Subcutaneous adipose tissue (tissue), 4 donors: ENCODE measurements around the gene MTFR1L. TPM values are rescaled to one million over a fixed set of nuclear protein-coding genes. Genes with fewer than 3 reads are reported as not detected.

Source experiments
- small RNA-seq: library from RNA; depleted of rRNA; stranded (forward); fragments of <200 nt; gene quantifications from one replicate; pipeline ENCODE3, GENCODE V24; 2016
- total RNA-seq, 4 donors: library from RNA; depleted of rRNA; stranded (reverse); fragments of >200 nt; gene quantifications; one replicate each; pipeline ENCODE4 v1.1.0, GENCODE V29; 2016
- TF ChIP-seq, protein P1 (sequence below): fragments of 450-650 bp; IDR thresholded peaks from one replicate; pipeline ENCODE4 v1.5.1; 2016; ENCODE audit warnings: low read depth, mild to moderate bottlenecking, control low read depth, antibody characterized with exemption, moderate library complexity

Gene MTFR1L
- total RNA-seq, 4 donors from 2014 or later: 53.6 to 89.5 (median 60.4) TPM

DNA sequence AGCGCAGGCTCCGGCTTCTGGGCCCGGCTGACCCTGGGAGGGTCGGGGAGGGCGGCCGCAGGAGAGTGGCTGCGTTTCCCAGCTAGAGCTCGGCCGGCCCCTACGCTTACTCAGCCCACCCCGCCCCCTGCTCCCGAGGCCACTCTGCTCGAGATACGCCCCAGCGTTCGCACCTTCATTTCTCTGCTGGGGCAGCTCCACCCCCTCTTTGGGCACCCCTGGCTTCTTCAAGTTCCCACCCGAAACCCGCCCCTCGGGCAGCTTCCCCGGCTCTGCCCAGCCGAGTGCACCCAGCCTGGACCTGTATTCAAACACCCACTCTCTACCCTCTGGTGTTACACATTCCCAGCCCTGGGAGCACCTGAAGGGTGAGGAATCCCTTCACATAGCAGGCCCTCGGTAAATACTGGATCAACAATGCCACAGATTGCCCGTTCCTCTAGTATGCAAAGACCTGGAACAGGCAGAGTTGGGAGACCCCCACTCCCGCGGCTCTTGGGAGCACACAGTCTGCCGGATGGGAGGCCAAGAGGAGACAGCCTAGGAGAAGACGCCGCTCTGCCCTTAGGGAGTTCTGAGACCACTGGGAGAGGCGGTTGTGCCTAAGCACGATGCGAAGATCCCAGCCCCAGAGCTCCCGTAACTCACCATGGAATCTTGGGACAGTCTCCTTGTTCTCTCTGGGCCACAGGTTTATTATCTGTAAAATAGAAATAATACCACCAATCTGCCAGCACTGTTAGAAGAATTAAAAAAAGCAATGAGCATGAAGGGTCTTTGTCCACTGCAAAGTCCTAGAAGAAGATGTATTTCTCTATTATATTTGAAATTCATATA, 56.3 kb downstream of the MTFR1L start:
- TF ChIP-seq, protein P1, sequence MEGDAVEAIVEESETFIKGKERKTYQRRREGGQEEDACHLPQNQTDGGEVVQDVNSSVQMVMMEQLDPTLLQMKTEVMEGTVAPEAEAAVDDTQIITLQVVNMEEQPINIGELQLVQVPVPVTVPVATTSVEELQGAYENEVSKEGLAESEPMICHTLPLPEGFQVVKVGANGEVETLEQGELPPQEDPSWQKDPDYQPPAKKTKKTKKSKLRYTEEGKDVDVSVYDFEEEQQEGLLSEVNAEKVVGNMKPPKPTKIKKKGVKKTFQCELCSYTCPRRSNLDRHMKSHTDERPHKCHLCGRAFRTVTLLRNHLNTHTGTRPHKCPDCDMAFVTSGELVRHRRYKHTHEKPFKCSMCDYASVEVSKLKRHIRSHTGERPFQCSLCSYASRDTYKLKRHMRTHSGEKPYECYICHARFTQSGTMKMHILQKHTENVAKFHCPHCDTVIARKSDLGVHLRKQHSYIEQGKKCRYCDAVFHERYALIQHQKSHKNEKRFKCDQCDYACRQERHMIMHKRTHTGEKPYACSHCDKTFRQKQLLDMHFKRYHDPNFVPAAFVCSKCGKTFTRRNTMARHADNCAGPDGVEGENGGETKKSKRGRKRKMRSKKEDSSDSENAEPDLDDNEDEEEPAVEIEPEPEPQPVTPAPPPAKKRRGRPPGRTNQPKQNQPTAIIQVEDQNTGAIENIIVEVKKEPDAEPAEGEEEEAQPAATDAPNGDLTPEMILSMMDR: no peak

DNA sequence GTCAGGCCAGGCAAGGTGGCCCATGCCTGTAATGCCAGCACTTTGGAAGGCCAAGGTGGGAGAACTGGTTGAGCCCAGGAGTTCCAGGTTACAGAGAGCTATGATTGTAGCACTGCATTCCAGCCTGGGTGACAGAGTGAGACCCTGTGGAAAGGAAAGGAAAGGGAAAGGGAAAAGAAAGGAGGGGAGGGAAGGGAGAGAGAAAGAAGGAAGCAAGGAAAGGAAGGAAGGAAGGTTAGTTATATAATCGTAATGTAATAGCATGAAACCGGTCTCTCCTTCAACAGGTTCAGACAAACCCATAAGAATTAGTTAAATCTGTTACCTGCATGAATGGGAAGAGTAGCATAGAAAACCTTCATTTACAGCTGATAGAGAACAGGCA, 56.9 kb downstream of the MTFR1L start:
- TF ChIP-seq, protein P1: no peak

DNA sequence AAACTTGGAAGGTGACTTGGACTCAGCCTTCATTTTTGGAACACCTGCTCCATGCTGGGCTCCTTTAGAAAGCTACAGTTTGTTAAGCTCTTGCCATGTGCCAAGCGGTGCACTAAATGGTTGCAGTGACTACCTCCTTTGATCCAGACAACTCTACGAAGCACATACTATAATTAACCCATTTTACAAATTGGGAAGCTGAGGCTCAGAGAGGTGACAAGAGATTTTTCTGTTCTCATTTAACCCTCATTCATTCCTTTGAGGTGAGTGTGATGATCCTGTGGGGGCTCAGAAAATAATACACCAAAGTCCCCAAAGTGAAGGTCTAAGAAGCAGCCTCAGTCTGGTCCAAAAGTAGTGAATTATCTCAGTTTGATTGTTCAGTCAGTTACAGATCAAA, 57.4 kb downstream of the MTFR1L start:
- TF ChIP-seq, protein P1: no peak

DNA sequence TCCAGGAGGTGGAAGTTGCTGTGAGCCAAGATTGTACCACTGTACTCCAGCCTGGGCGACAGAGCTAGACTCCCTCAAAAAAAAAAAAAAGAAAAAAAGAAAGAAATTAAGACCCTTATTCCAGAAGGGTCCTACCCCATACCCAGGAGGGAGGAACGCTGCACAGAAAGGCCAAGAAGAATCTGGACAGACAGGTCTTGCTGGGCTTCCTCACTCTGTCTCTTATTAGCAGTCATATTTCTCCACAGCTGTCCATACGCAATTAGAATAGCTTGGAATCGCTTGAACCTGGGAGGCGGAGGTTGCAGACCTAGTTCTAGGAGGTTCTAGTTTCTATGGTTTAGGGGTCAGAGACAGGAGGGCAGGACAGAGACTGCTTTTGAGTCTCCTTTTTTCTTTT, 58.9 kb downstream of the MTFR1L start:
- TF ChIP-seq, protein P1: no peak

DNA sequence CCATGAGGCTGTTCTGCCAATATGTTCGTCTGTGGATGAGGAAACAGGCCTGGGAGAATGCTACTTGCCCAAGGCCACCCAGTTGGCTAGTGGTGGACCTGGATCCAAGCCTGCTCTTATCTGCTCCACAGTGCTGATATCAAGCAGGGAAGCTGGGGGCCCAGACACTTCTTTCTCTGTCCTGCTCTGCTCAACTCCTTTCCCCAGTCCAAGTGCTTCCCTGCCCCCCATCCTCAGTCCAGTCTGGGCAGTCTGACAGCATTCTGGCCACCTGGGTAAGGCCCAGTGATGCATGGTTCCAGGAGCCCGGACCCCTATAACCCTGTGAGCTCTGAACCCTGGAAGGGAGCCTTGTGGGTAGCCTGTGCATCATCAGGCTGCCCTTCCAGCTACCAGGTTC, 59.9 kb downstream of the MTFR1L start:
- TF ChIP-seq, protein P1: no peak

DNA sequence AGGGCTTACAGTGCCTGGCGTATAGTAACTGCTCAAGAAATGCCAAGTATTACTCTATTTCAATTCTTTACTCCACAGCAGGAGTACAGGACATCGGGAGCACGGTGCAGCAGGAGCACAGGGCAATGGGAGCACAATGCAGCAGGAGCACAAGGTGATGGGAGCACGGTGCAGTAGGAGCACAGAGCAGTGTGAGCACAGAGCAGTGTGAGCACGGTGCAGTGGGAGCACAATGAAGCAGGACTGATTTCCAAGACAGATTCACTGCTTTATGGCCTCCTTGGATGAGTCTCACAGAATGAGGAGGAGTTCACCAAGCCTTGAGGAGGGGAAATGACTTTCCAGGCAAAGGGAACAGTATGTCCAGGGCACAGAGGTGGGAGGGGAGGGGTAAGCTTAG, 60.8 kb downstream of the MTFR1L start:
- TF ChIP-seq, protein P1: no peak

DNA sequence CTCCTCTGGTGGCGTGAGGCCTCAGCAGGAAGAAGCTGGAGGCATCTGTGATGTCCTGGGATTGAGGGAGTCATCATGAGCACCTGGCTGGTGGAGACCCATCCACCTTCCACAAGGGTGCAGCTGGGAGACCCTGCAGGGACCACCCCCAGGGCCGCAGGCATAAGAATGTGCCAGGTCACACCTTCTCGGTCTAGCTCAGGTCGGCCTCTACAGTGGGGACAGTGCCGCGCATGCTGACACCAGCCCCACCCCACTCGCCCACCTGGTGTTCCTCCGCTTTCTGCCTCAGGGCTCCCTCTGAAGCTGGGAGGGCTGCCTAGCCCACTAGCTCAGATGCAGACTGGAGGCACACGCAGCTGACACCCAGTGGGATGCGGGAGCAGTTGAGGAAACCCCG, 61.5 kb downstream of the MTFR1L start:
- TF ChIP-seq, protein P1: no peak

Small RNA genes within 50 kb of the gene (small RNA-seq; reads per million reads assigned to genes)
- 0.49 reads per million for gene RF00019

Other genes starting within 250 kb of the MTFR1L start
- gene MAN1C1, start 203.2 kb upstream of the MTFR1L start, total RNA-seq: 10 to 100 TPM; 11.0 to 20.9 (median 15.9) TPM
- 10 to 100 TPM; 20.9 to 52.0 (median 25.2) TPM for gene SELENON, start 19.8 kb upstream of the MTFR1L start, total RNA-seq
- 1 to 10 TPM in 1 of 4 donors, not detected in 3; 1.9 TPM for gene AUNIP, start 39.5 kb downstream of the MTFR1L start, total RNA-seq
- gene PAQR7, start 55.8 kb downstream of the MTFR1L start, total RNA-seq: 1 to 10 TPM; 2.3 to 5.3 (median 3.8) TPM
- 10 to 100 TPM; 20.3 to 89.6 (median 32.0) TPM for gene STMN1, start 86.5 kb downstream of the MTFR1L start, total RNA-seq
- gene PAFAH2, start 178.1 kb downstream of the MTFR1L start, total RNA-seq: 10 to 100 TPM in 1 of 4 donors, 1 to 10 TPM in 3; 6.7 to 12.6 (median 9.1) TPM
- gene EXTL1, start 201.8 kb downstream of the MTFR1L start, total RNA-seq: not detected
- gene SLC30A2, start 226.2 kb downstream of the MTFR1L start, total RNA-seq: under 1 TPM in 1 of 4 donors, not detected in 3; 0.22 TPM
- gene TRIM63, start 247.7 kb downstream of the MTFR1L start, total RNA-seq: 1 to 10 TPM in 3 of 4 donors, under 1 TPM in 1; 0.51 to 1.6 (median 1.2) TPM